Activated naive CD4-positive, alpha-beta T cell treated with anti-CD3 and anti-CD28 coated beads, Interleukin-2, amount 10 ng/mL, durations not matched to agents 7 days and 5 days (primary cell): Measurements from ENCODE around the gene KIZ.
"Not testable (repeated sequence)": the region's sequence is repeated elsewhere in the genome, so short reads cannot be mapped to it uniquely, and the experiment has no call there.

Experiments used
- CTCF ChIA-PET: fragments of 350-600 bp; sonication (Branson Sonifier 250); formaldehyde crosslinking; loops from one replicate; lab custom pipeline; 2021; ENCODE audit warnings: antibody characterized with exemption; lab: Charles Lee
- DNase-seq: peaks from one replicate; pipeline ENCODE4 v3.0.0-alpha.2; 2020
- H3K27ac Mint-ChIP-seq: one replicate; pipeline ENCODE4 v1.8.0; 2021; ENCODE audit warnings: mild to moderate bottlenecking, moderate library complexity, mixed read lengths
- H3K27me3 Mint-ChIP-seq: one replicate; pipeline ENCODE4 v1.8.0; 2021; ENCODE audit warnings: mild to moderate bottlenecking, mixed read lengths
- H3K36me3 Mint-ChIP-seq: one replicate; pipeline ENCODE4 v1.8.0; 2021; ENCODE audit warnings: mixed read lengths
- H3K4me1 Mint-ChIP-seq: one replicate; pipeline ENCODE4 v1.8.0; 2021; ENCODE audit warnings: mixed read lengths
- H3K4me3 Mint-ChIP-seq: one replicate; pipeline ENCODE4 v1.8.0; 2021; ENCODE audit warnings: mild to moderate bottlenecking, moderate library complexity, mixed read lengths
- H3K9me3 Mint-ChIP-seq: one replicate; pipeline ENCODE4 v1.8.0; 2021; ENCODE audit warnings: mixed read lengths

Gene KIZ

DNA sequence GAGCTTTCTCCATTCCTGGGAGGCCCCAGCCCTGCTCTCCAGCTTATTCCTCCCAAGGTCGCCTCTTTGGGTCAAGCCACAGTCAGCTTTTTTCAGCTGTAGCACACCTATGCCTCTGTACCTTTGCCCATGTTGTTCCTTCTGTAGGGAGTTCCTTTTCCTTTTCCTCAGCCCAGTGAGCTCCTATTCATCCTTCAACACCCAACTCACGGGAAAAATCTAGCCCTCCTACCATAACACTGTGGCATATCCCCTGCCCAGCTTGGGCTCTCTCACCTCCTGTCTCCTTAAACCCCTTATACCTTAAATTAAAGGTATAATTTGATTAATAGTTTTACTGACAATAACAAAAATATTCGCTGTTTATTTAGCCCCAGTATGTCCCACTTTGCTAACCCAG is 118.9 kb downstream of the KIZ start:
- Mint-ChIP-seq H3K27me3 (no peaks in the 10 kb centered on the region), H3K27ac (no peak overlapping the region), H3K4me3 (no peak overlapping the region), H3K36me3 (no peaks in the 10 kb centered on the region), H3K4me1 (no peaks in the 10 kb centered on the region), H3K9me3 (no peaks in the 10 kb centered on the region)
- DNase-seq = no peak
- CTCF ChIA-PET = interaction anchor here (1.0 to 2.0 kb wide), 4 partner anchors 9 to 385 kb away, joined by 3 to 14 read pairs (median 4); no protein-coding TSS in a partner anchor

DNA sequence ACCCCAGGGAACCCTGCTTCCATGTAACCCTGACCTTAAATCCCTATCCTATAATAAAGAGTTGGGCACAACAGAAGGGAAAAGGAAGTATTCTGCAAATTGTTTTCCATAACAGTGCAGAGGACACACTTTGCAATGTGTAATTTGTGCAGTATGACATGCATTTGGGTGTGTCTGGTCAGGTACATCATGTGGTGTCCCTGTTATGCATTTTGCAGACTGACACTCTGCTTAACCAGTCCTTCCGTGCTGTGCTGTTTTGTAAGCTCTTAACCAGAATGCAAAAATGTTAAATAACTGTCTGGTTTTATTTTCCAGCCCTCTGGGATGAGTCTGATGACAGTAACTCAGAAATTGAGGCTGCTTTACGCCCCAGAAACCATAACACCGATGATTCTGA is 120.3 kb downstream of the KIZ start:
- no peaks in the 10 kb centered on the region for H3K4me1 Mint-ChIP-seq
- no peak overlapping the region for H3K27ac Mint-ChIP-seq
- H3K4me3 Mint-ChIP-seq = no peak overlapping the region
- DNase-seq = no peak
- no peaks in the 10 kb centered on the region for H3K9me3 Mint-ChIP-seq
- CTCF ChIA-PET = interaction anchor here (1.4 to 2.0 kb wide), 2 partner anchors 11 to 386 kb away, joined by 4 to 14 read pairs; no protein-coding TSS in a partner anchor
- no peaks in the 10 kb centered on the region for H3K36me3 Mint-ChIP-seq
- H3K27me3 Mint-ChIP-seq = peaks cover 2% of the 10 kb centered on the region

DNA sequence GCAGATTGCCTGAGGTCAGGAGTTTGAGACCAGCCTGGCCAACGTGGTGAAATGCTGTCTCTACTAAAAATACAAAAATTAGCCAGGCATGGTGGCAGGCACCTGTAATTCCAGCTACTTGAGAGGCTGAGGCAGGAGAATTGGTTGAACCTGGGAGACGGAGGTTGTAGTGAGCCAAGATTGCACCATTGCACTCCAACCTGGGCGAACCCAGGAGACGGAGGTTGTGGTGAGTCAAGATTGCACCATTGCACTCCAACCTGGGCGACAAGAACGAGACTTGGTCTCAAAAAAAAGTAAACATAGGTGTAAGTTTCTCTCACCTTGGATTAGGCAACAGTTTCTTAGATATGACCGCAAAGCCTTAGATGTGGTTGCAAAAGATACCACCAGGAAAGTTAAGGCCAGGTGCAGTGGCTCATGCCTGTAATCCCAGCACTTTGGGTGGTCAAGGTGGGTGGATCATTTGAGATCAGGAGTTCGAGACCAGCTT is 121.8 kb downstream of the KIZ start:
- CTCF ChIA-PET = interaction anchor here (1.1 to 1.2 kb wide), 2 partner anchors 12 to 258 kb away, joined by 3 to 4 read pairs; no protein-coding TSS in a partner anchor
- H3K4me3 Mint-ChIP-seq, H3K27ac Mint-ChIP-seq, H3K36me3 Mint-ChIP-seq, H3K9me3 Mint-ChIP-seq, H3K27me3 Mint-ChIP-seq, DNase-seq, H3K4me1 Mint-ChIP-seq: not testable (repeated sequence)

DNA sequence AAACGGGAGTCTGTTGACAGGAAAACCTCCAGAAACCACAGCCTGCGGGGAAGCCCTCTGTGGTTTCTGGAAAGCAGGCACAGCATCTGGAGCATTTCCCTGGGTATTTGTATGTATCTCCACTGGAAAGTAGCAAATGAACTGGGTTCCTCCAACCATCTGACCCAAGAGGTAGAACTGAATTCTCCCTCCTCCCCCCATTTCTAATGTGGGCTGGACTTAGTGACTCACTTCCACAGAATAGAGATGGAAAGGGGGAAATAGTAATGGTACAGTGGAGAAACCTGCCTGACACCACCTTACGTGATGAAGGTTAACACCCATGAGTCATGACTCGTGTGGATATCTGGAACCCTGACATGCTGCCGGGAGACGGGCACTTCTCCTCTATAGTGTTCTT is 125.4 kb downstream of the KIZ start:
- H3K9me3 Mint-ChIP-seq = no peaks in the 10 kb centered on the region
- H3K27ac Mint-ChIP-seq = no peak overlapping the region
- no peaks in the 10 kb centered on the region for H3K36me3 Mint-ChIP-seq
- no peak overlapping the region for H3K4me3 Mint-ChIP-seq
- no peak for DNase-seq
- no peaks in the 10 kb centered on the region for H3K4me1 Mint-ChIP-seq
- CTCF ChIA-PET = interaction anchor here (1.9 kb wide), 1 partner anchor 16 kb away, joined by 6 read pairs; no protein-coding TSS in a partner anchor
- peaks cover 6% of the 10 kb centered on the region for H3K27me3 Mint-ChIP-seq

DNA sequence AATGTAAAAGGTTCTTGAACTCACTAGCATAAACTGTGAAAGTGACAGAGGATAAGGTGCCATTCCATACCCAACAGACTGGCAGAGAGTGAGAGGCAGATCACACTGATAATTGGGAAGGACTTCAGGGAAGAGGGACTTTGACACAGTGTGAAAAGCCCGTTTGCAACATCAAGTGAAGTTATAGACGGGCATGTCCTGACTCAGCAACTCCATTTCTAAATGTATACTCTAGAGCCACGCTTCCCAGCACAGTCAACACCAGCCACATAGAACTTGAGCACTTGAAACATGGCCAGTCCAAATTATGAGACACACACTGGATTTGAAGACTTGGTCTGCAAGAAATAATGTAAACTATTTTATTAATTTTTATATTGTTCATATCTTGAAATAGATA is 131.3 kb downstream of the KIZ start:
- DNase-seq = no peak
- no peaks in the 10 kb centered on the region for H3K4me1 Mint-ChIP-seq
- H3K36me3 Mint-ChIP-seq = no peaks in the 10 kb centered on the region
- H3K9me3 Mint-ChIP-seq = no peaks in the 10 kb centered on the region
- no peak overlapping the region for H3K4me3 Mint-ChIP-seq
- no peak overlapping the region for H3K27ac Mint-ChIP-seq
- H3K27me3 Mint-ChIP-seq = no peaks in the 10 kb centered on the region
- CTCF ChIA-PET = no interaction called here

DNA sequence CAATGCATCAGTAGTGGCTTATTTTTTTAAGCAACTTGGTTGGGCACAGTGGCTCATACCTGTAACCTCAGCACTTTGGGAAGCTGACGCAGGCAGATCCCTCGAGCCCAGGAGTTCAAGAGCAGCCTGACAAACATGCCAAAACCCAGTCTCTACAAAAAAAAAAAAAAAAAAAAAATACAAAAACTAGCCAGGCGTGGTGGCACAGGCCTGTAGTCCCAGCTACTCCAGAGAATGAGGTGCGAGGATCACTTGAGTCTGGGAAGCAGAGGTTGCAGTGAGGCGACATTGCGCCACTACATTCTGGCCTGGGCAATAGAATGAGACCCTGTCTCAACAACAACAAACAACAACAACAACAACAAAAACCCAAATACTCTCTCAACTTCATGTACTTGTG is 132.5 kb downstream of the KIZ start:
- H3K36me3 Mint-ChIP-seq = no peaks in the 10 kb centered on the region
- CTCF ChIA-PET = no interaction called here
- H3K4me3 Mint-ChIP-seq = no peak overlapping the region
- H3K27me3 Mint-ChIP-seq = peaks cover 1% of the 10 kb centered on the region
- H3K4me1 Mint-ChIP-seq = no peaks in the 10 kb centered on the region
- no peak for DNase-seq
- no peak overlapping the region for H3K27ac Mint-ChIP-seq
- H3K9me3 Mint-ChIP-seq = no peaks in the 10 kb centered on the region

DNA sequence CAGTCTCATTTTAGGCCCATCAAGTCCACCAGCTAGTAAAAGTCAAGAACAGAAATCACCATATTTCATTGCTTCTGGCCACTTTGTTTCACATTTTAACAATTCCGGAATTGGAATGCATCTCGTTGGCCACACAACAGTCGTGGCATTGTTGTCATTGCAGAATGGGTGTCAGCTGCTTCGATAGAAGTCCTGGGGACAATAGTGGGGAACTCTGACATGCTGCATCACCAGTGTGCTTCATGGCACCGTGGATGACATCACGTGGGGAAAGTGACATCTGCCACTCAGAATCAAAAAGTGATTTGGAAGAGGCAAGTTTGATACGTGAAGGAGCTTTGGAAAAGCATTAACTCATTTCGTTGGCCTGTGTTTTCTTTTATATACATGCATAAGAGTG is 133.5 kb downstream of the KIZ start:
- CTCF ChIA-PET = no interaction called here
- Mint-ChIP-seq H3K9me3 (no peaks in the 10 kb centered on the region), H3K4me3 (no peak overlapping the region), H3K4me1 (no peaks in the 10 kb centered on the region), H3K27me3 (peaks cover 4% of the 10 kb centered on the region), H3K27ac (no peak overlapping the region), H3K36me3 (no peaks in the 10 kb centered on the region)
- DNase-seq = no peak

DNA sequence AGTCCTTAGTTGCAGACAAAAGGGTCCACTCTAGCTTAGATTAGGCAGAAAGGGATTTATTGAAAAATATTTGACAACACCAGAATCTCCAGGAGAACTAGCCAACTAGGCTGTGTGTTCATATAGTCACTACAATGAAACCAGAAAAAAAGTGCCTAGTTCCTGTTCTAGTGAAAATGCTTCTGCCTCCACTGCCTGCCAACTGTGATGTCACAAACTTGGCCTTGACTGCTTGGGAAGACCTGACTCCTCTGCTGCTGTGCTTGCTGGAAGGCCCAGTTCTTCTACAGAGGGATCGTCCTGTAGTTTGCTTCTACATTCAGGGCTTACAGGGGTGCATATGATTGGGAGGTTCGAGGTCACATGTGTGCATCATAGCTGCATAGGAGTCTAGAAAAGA is 136.9 kb downstream of the KIZ start:
- CTCF ChIA-PET = no interaction called here

DNA sequence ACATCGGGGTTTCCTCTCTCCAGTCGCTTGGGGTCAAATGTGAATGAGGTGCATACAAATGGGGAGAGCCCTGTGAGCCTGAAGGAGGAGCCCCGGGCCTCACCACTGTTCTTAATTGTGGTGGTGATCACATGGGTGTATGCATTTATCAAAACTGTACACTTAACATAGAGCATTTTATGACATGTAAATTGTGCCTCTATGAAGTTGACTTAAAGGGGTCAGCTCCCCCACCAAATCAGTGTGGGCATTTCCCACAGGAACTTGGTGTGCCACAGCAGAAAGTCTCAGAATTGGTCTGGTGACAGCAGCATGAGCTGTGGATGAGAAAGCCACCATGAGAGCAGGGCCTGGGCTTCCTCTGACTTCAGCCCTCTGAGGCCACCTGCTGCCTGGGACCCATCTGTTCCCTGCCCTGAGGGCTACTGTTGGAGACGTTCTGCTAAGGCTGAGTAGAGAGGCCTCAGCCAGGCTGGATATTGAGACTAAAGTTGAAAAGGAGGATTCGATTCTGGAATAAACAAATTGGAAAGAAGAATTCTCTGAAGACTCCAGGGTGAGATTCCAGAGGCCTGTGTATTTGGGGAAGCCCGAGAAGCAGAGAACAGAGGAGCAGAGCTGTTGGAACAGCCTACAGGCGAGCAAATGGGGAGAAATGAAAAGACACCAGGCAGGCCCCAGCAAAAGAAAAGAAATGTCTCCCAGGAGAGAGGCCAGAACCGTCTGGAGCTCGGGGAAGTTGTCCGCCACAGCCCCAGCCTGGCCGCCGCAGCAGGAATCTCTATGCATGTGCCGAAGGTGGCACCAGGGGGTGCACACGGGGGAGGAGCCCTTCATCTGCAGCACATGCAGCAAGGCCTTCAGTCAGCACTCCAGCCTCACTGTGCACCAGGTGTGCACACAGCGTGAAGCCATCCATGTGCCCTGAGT is 139.6 kb downstream of the KIZ start:
- no peak overlapping the region for H3K27ac Mint-ChIP-seq
- DNase-seq = no peak
- CTCF ChIA-PET = interaction anchor here (0.8 to 1.6 kb wide), 2 partner anchors 23 to 30 kb away, joined by 3 to 5 read pairs; no protein-coding TSS in a partner anchor
- no peaks in the 10 kb centered on the region for H3K4me1 Mint-ChIP-seq
- no peaks in the 10 kb centered on the region for H3K36me3 Mint-ChIP-seq
- H3K27me3 Mint-ChIP-seq = peaks cover 10% of the 10 kb centered on the region
- no peak overlapping the region for H3K4me3 Mint-ChIP-seq
- no peaks in the 10 kb centered on the region for H3K9me3 Mint-ChIP-seq

More for the DNA sequence above, 136.9 kb downstream of the KIZ start:
- Mint-ChIP-seq H3K27me3 (peaks cover 10% of the 10 kb centered on the region), H3K4me1 (no peaks in the 10 kb centered on the region), H3K36me3 (no peaks in the 10 kb centered on the region), H3K27ac (no peak overlapping the region), H3K9me3 (no peaks in the 10 kb centered on the region), H3K4me3 (no peak overlapping the region)
- DNase-seq = no peak

DNA sequence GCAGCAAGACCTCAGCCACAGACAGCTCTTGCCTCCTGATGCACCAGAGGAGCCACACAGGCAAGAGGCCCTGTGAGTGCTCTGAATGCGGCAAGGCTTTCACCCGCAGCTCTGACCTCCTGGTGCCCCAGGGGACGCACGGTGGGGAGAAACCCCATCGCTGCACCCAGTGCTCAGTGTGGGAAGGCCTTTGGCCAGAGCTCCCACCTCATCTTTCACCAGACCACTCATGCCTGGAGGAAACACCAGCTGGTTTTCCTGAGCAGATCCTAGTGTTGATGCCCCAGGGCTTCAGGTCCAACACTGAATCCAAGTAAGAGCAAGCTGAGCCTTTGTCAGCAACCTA is 140.3 kb downstream of the KIZ start:
- no peak for DNase-seq
- Mint-ChIP-seq H3K4me1 (no peaks in the 10 kb centered on the region), H3K4me3 (no peak overlapping the region), H3K9me3 (no peaks in the 10 kb centered on the region), H3K36me3 (no peaks in the 10 kb centered on the region), H3K27ac (no peak overlapping the region), H3K27me3 (peaks cover 10% of the 10 kb centered on the region)
- CTCF ChIA-PET = interaction anchor here (0.8 kb wide), 1 partner anchor 22 kb away, joined by 3 read pairs; no protein-coding TSS in a partner anchor

DNA sequence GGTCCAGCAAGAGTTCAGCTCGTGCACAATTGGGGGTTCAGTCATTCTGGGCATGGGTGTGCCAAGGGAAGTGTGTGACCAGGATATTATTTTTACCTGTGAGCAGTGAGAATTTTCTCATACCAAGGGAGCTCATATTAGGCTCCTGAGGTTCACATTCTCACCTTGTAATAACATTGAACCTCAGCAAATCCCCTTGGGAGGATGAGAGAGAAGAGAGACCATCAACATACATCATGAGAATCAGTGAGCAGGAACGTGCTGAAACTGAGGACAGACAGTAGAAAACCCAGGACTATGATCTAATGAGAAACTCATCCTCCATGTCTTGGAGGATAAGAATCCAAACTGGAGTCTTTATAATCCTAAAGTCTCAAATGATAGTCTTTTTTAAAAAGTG is 143.9 kb downstream of the KIZ start:
- H3K4me3 Mint-ChIP-seq = no peak overlapping the region
- H3K27ac Mint-ChIP-seq = no peak overlapping the region
- H3K9me3 Mint-ChIP-seq = no peaks in the 10 kb centered on the region
- no peak for DNase-seq
- no peaks in the 10 kb centered on the region for H3K36me3 Mint-ChIP-seq
- no peaks in the 10 kb centered on the region for H3K4me1 Mint-ChIP-seq
- H3K27me3 Mint-ChIP-seq = peaks cover 22% of the 10 kb centered on the region
- CTCF ChIA-PET = no interaction called here

DNA sequence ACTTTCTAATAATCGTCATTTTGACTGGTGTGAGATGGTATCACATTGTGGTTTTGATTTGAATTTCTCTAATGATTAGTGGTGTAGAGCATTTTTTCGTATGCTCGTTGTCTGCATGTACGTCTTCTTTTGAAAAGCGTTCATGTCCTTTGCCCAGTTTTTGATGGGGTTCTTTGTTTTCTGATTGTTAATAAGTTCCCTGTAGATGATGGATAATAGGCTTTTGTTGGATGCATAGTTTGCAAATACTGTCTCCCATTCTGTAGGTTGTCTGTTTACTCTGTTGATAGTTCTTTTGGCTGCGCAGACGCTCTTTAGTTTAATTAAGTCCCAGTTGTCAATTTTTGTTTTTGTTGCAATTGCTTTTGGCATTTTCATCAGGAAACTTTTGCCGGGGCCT is 144.9 kb downstream of the KIZ start:
- no peak for DNase-seq
- CTCF ChIA-PET = no interaction called here
- Mint-ChIP-seq H3K27ac (no peak overlapping the region), H3K4me1 (no peaks in the 10 kb centered on the region), H3K9me3 (no peaks in the 10 kb centered on the region), H3K27me3 (peaks cover 17% of the 10 kb centered on the region), H3K4me3 (no peak overlapping the region), H3K36me3 (no peaks in the 10 kb centered on the region)

DNA sequence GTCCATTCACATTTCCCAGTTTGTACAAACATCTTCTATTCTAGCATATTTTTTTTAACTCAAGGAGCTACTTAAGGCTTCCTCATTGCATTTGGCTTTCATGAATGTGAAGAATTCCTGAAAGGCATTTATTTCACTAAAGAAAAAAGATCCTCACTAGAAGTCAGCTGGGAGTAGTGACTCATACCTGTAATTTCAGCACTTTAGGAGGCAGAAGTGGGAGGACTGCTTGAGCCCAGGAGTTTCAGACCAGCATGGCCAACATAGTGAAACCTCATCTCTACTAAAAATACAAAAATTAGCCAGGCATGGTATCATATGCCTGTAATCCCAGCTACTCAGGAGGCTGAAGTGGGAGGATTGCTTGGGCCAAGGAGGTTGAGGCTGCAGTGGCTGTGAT is 146.4 kb downstream of the KIZ start:
- Mint-ChIP-seq H3K27ac (no peak overlapping the region), H3K4me3 (no peak overlapping the region), H3K4me1 (no peaks in the 10 kb centered on the region), H3K27me3 (peaks cover 16% of the 10 kb centered on the region), H3K36me3 (no peaks in the 10 kb centered on the region), H3K9me3 (no peaks in the 10 kb centered on the region)
- CTCF ChIA-PET = no interaction called here
- no peak for DNase-seq

DNA sequence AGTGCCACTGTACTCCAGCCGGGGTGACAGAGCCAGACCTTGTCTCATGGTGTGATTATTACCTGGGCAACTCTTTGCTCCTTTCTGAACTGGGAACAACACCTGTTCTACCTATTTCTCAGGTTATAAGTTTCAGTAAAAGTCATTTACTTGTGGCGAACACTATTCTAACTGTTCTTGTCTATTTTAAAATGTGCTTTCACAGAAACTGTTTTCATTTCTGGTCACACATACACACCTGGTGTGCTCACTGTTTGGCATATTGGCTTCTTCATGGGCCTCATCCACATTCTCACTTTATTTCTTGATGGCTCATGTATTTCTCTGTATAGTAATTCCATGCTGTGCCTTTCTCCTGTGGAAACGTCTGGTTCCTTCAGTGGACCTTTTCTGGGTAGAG is 146.8 kb downstream of the KIZ start:
- H3K36me3 Mint-ChIP-seq = no peaks in the 10 kb centered on the region
- no peaks in the 10 kb centered on the region for H3K4me1 Mint-ChIP-seq
- H3K27me3 Mint-ChIP-seq = peaks cover 17% of the 10 kb centered on the region
- no peaks in the 10 kb centered on the region for H3K9me3 Mint-ChIP-seq
- CTCF ChIA-PET = no interaction called here
- H3K4me3 Mint-ChIP-seq = no peak overlapping the region
- DNase-seq = no peak
- no peak overlapping the region for H3K27ac Mint-ChIP-seq
